GM06990 (cell line): ENCODE measurements around the gene MRPS27.

Experiments
- DNase-seq: peaks from one replicate; pipeline ENCODE4 v3.0.0-alpha.2; 2011; ENCODE audit not compliant: insufficient read length; ENCODE audit errors: extremely low read depth
- H3K27me3 ChIP-seq: replicated peaks from 2 replicates; pipeline ENCODE4 v1.6.0; 2011; ENCODE audit warnings: low read length; ENCODE audit not compliant: control insufficient read depth, insufficient read depth
- H3K36me3 ChIP-seq: 2 replicates; pipeline ENCODE4 v1.5.1; 2011; ENCODE audit warnings: low read length; ENCODE audit not compliant: control insufficient read depth, insufficient read depth
- H3K4me3 ChIP-seq: replicated peaks from 2 replicates; pipeline ENCODE4 v1.5.1; 2011; ENCODE audit warnings: low read depth, mild to moderate bottlenecking, control low read depth, low read length
- TF ChIP-seq, protein P1 (sequence below): IDR thresholded peaks from 2 replicates; pipeline ENCODE4 v1.5.1; 2011; ENCODE audit warnings: low read length, control low read depth, mild to moderate bottlenecking, inconsistent platforms; ENCODE audit not compliant: insufficient read depth, poor library complexity, severe bottlenecking

MRPS27 gene

DNA sequence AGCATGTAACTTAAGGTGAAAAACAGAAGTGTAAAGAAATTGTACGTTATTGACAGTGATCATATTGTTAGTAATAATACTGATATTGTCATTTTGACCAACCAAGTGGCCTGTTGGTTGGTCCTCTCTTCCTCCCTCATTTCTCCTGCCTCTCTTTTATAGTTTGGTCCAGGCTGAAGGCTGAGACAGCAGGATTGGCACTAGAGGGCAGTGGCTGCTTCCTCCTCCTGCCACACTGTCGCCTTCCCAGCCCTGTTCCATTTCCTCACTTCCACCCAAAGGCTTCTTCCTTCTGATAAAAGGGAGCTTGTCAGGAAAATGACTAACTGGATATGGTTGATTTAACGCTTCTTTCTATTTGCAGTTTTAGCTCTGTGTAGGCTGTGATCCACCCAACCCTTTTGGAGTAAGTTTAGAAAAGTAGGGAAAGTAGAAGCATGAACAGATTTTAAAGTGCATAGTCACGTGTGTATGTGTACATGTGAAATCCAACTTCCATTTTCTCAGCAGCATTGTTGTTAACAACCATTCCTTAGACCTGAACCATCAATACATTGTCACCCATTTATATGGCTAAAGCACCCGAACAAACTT is 35.8 kb upstream of the MRPS27 start:
- DNase-seq, result no peak
- TF ChIP-seq, protein P1, sequence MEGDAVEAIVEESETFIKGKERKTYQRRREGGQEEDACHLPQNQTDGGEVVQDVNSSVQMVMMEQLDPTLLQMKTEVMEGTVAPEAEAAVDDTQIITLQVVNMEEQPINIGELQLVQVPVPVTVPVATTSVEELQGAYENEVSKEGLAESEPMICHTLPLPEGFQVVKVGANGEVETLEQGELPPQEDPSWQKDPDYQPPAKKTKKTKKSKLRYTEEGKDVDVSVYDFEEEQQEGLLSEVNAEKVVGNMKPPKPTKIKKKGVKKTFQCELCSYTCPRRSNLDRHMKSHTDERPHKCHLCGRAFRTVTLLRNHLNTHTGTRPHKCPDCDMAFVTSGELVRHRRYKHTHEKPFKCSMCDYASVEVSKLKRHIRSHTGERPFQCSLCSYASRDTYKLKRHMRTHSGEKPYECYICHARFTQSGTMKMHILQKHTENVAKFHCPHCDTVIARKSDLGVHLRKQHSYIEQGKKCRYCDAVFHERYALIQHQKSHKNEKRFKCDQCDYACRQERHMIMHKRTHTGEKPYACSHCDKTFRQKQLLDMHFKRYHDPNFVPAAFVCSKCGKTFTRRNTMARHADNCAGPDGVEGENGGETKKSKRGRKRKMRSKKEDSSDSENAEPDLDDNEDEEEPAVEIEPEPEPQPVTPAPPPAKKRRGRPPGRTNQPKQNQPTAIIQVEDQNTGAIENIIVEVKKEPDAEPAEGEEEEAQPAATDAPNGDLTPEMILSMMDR, result peak; percentile 23
- Histone ChIP-seq H3K36me3 (peaks cover 1% of the 10 kb centered on the region), H3K4me3 (no peak overlapping the region), H3K27me3 (no peaks in the 10 kb centered on the region)

DNA sequence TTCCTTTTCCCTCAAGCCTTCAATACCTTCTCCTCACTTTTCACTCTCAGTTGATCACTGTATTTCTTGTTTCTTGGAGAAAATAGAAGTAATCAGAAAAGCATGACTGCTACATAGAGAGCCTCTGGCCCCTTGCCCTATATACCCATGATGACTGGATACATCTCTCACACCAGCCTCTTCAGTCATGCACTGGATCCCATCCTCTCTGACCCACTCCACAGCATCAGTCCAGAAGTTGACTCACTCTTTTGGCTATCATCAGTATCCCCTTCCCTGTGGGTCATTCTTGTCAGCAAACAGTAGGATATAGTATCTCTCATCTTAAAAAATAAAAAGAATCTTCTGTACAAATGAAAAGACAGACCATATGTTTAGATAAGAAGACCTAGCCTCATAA is 33.0 kb upstream of the MRPS27 start:
- DNase-seq, result no peak
- Histone ChIP-seq H3K4me3 (no peak overlapping the region), H3K36me3 (no peaks in the 10 kb centered on the region; the same call in 1 of the 2 replicates), H3K27me3 (no peaks in the 10 kb centered on the region)
- TF ChIP-seq, protein P1, result no peak

- no peak for DNase-seq
- no peaks in the 10 kb centered on the region for H3K27me3 ChIP-seq
- TF ChIP-seq, protein P1, result no peak
- no peak overlapping the region for H3K4me3 ChIP-seq
- no peaks in the 10 kb centered on the region; the same call in 1 of the 2 replicates for H3K36me3 ChIP-seq
These were observed 32.6 kb upstream of the MRPS27 start for GRCh38 chr5:72352616-72353015.

DNA sequence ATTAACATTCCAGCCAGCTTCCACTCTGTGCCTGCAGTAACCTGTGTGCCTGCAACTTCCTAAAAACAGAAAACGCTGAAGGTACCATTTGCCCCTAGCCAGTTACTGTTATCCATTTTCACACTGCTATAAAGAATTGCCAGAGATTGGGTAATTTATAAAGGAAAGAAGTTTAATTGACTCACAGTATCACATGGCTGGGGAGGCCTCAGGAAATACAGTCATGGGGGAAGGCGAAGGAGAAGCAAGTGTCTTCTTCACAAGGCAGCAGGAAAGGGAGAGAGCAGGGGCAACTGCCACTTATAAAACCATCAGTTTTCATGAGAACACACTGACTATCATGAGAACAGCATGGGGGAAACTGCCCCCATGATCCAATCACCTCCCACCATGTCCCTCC is 31.3 kb upstream of the MRPS27 start:
- TF ChIP-seq, protein P1, result no peak
- Histone ChIP-seq H3K36me3 (peaks cover under 1% of the 10 kb centered on the region), H3K4me3 (no peak overlapping the region), H3K27me3 (no peaks in the 10 kb centered on the region)
- DNase-seq, result no peak

- Histone ChIP-seq H3K36me3 (peaks cover 6% of the 10 kb centered on the region), H3K4me3 (no peak overlapping the region)
- TF ChIP-seq, protein P1, result no peak
These were observed 27.8 kb upstream of the MRPS27 start for GRCh38 chr5:72347801-72348308.

More at GRCh38 chr5:72347801-72348308, 27.8 kb upstream of the MRPS27 start:
- H3K27me3 ChIP-seq, result no peaks in the 10 kb centered on the region
- DNase-seq, result no peak
